ENCODE measurements around the gene MYO18A. TPM values are rescaled to one million over a fixed set of nuclear protein-coding genes. Genes with fewer than 3 reads are reported as not detected.
A peak's percentile ranks its signal among the peaks of the same experiment; 100 is the strongest.

MYO18A gene
- total RNA-seq, 1 donor from 2014 or later, result 465 TPM

DNA sequence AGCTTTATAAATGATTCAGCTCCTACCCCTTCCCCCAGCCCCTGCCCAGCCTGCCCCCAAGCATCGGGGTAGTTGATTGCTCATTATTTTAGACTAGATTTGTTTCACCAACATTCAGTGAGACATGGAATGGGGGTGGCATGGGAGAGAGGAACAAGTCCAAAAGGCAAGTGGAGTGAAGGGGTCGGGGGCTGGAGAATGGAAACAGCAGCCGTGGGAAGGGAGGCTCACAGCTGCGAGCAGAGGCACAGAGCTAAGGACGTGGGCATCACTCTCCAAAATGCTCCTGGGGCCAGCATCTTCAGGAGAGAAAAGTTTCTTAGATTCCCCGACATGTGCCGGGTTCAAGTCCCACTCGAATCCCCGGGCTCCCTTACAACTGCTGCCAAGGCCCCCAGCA lies 118.0 kb downstream of the MYO18A start:
- no peak for DNase-seq
- Mint-ChIP-seq H3K4me3 (ENCODE audit: unreplicated experiment) (no peak overlapping the region), H3K36me3 (ENCODE audit: unreplicated experiment) (no peaks in the 10 kb centered on the region), H3K27me3 (ENCODE audit: unreplicated experiment) (peaks cover 7% of the 10 kb centered on the region), H3K27ac (ENCODE audit: unreplicated experiment) (no peak overlapping the region), H3K9me3 (ENCODE audit: unreplicated experiment) (peaks cover 15% of the 10 kb centered on the region), H3K4me1 (ENCODE audit: low read depth, unreplicated experiment) (peaks cover 39% of the 10 kb centered on the region)
- TF ChIP-seq, protein P1, sequence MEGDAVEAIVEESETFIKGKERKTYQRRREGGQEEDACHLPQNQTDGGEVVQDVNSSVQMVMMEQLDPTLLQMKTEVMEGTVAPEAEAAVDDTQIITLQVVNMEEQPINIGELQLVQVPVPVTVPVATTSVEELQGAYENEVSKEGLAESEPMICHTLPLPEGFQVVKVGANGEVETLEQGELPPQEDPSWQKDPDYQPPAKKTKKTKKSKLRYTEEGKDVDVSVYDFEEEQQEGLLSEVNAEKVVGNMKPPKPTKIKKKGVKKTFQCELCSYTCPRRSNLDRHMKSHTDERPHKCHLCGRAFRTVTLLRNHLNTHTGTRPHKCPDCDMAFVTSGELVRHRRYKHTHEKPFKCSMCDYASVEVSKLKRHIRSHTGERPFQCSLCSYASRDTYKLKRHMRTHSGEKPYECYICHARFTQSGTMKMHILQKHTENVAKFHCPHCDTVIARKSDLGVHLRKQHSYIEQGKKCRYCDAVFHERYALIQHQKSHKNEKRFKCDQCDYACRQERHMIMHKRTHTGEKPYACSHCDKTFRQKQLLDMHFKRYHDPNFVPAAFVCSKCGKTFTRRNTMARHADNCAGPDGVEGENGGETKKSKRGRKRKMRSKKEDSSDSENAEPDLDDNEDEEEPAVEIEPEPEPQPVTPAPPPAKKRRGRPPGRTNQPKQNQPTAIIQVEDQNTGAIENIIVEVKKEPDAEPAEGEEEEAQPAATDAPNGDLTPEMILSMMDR (IDR thresholded peaks at IDR 0.05; ENCODE audit: partially characterized antibody, unreplicated experiment), result no peak

DNA sequence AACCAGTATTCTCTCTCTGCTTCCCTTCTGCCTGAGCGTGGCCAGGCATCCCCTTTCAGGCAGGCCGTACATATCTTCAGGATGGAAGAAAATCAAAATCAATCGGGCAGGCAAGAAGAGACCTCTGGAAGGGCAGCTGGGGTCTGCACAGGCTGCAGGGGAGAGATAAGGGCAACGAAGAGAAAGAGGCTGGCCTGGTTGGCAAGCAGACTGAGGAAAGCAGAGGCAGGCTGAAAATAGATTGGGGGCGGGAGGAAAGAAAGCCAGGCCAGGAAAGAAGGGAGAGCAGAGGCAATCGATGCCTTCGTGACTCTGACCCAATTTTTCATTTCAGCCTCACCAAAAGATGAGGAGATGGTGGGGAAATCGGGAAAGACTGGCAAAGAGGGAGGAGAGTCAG lies 119.2 kb downstream of the MYO18A start:
- no peak for DNase-seq
- Mint-ChIP-seq H3K4me3 (ENCODE audit: unreplicated experiment) (peak overlapping the region; percentile 15), H3K9me3 (ENCODE audit: unreplicated experiment) (peaks cover 10% of the 10 kb centered on the region), H3K4me1 (ENCODE audit: low read depth, unreplicated experiment) (peaks cover 39% of the 10 kb centered on the region), H3K27ac (ENCODE audit: unreplicated experiment) (no peak overlapping the region), H3K36me3 (ENCODE audit: unreplicated experiment) (no peaks in the 10 kb centered on the region), H3K27me3 (ENCODE audit: unreplicated experiment) (peaks cover 3% of the 10 kb centered on the region)
- TF ChIP-seq, protein P1 (IDR thresholded peaks at IDR 0.05; ENCODE audit: partially characterized antibody, unreplicated experiment), result no peak

DNA sequence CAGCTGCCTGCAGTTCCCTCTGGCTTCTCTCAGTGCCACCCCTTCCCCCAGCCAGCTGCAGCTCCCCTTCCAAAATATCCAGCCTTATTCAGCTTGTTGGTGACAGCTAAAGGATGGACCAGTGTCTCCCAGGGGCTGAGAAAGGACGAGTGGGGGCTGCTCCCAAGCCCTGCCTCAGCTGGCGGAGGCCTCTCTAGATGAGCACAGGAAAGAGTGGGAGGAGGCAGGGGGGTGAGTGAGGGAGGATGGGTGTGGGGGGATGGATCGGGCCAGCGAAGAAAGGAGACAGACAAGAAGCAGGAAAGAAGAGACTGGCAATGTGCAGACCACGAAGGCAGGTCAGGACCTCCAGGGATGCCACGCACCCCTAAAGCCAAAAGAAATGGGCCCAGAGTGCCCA lies 119.7 kb downstream of the MYO18A start:
- Mint-ChIP-seq H3K9me3 (ENCODE audit: unreplicated experiment) (peaks cover 6% of the 10 kb centered on the region), H3K27me3 (ENCODE audit: unreplicated experiment) (peaks cover under 1% of the 10 kb centered on the region), H3K36me3 (ENCODE audit: unreplicated experiment) (no peaks in the 10 kb centered on the region), H3K4me3 (ENCODE audit: unreplicated experiment) (no peak overlapping the region), H3K4me1 (ENCODE audit: low read depth, unreplicated experiment) (peaks cover 33% of the 10 kb centered on the region), H3K27ac (ENCODE audit: unreplicated experiment) (no peak overlapping the region)
- no peak for DNase-seq
- TF ChIP-seq, protein P1 (IDR thresholded peaks at IDR 0.05; ENCODE audit: partially characterized antibody, unreplicated experiment), result no peak

DNA sequence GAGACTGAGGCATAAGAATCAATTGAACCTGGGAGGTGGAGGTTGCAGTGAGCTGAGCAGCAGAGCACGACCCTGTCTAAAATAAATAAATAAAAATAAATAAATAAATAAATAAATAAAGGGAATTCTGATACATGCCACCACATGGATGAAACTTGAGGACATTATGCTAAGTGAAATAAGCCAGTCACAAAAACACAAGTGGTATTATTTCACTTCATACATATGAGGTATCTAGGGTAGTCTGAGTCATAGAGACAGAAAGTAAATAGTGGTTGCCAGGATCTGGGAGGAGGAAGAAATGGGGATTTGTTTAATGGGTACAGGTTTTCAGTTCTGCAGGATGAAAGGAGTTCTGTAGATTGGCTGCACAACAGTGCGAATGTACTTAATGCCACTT lies 120.9 kb downstream of the MYO18A start:
- Mint-ChIP-seq H3K4me3 (ENCODE audit: unreplicated experiment) (no peak overlapping the region), H3K9me3 (ENCODE audit: unreplicated experiment) (peaks cover 4% of the 10 kb centered on the region), H3K36me3 (ENCODE audit: unreplicated experiment) (no peaks in the 10 kb centered on the region)

DNA sequence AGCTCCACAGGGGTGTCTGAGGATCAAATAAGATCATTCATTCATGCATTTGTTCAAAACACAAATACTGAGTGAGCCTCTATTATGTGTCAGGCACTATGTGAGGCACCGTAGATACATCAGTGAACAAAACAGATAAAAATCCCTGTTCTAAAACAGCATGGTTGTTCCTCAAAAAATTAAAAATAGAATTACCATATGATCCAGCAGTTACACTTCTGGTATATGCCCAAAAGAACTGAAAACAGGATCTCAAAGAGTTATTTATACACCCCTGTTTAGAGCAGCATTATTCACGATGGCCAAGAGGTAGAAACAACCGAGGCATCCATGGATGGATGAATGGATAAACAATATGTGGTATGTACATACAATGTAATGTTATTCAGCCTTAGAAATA lies 121.8 kb downstream of the MYO18A start:
- peaks cover 37% of the 10 kb centered on the region for H3K4me1 Mint-ChIP-seq (ENCODE audit: low read depth, unreplicated experiment)
- H3K36me3 Mint-ChIP-seq (ENCODE audit: unreplicated experiment), result no peaks in the 10 kb centered on the region
- H3K27me3 Mint-ChIP-seq (ENCODE audit: unreplicated experiment), result peaks cover 4% of the 10 kb centered on the region

More for the DNA sequence above, 120.9 kb downstream of the MYO18A start:
- Mint-ChIP-seq H3K27me3 (ENCODE audit: unreplicated experiment) (peaks cover 2% of the 10 kb centered on the region), H3K27ac (ENCODE audit: unreplicated experiment) (no peak overlapping the region), H3K4me1 (ENCODE audit: low read depth, unreplicated experiment) (peaks cover 35% of the 10 kb centered on the region)
- DNase-seq, result no peak
- TF ChIP-seq, protein P1 (IDR thresholded peaks at IDR 0.05; ENCODE audit: partially characterized antibody, unreplicated experiment), result no peak

More for the DNA sequence above, 121.8 kb downstream of the MYO18A start:
- H3K4me3 Mint-ChIP-seq (ENCODE audit: unreplicated experiment), result no peak overlapping the region
- DNase-seq, result no peak
- no peak overlapping the region for H3K27ac Mint-ChIP-seq (ENCODE audit: unreplicated experiment)
- peaks cover 4% of the 10 kb centered on the region for H3K9me3 Mint-ChIP-seq (ENCODE audit: unreplicated experiment)
- TF ChIP-seq, protein P1 (IDR thresholded peaks at IDR 0.05; ENCODE audit: partially characterized antibody, unreplicated experiment), result no peak

Data from glutamatergic neuron (in vitro differentiated cells).